ENCODE data around the gene COLEC12.
"Not testable (repeated sequence)": the region's sequence is repeated elsewhere in the genome, so short reads cannot be mapped to it uniquely, and the experiment has no call there.

Gene COLEC12

GRCh38 chr18:316393-316792 is 184.1 kb downstream of the COLEC12 start:
- no peak for TF ChIP-seq CTCF (IDR thresholded peaks at IDR 0.05; ENCODE audit: insufficient read depth, low read depth, low read length, missing control alignments)
- DNase-seq (ENCODE audit: low read depth), result no peak
- H3K4me3 ChIP-seq (ENCODE audit: low read depth, low read length), result no peak overlapping the region

GRCh38 chr18:313931-314330 is 186.6 kb downstream of the COLEC12 start:
- H3K4me3 ChIP-seq (ENCODE audit: low read depth, low read length), result no peak overlapping the region
- no peak for DNase-seq (ENCODE audit: low read depth)
- TF ChIP-seq CTCF (IDR thresholded peaks at IDR 0.05; ENCODE audit: insufficient read depth, low read depth, low read length, missing control alignments), result no peak

GRCh38 chr18:312415-312814 is 188.1 kb downstream of the COLEC12 start:
- H3K4me3 ChIP-seq (ENCODE audit: low read depth, low read length), result no peak overlapping the region
- TF ChIP-seq CTCF (IDR thresholded peaks at IDR 0.05; ENCODE audit: insufficient read depth, low read depth, low read length, missing control alignments), result no peak
- DNase-seq (ENCODE audit: low read depth), result no peak

- H3K4me3 ChIP-seq (ENCODE audit: low read depth, low read length), result no peak overlapping the region
- TF ChIP-seq CTCF (IDR thresholded peaks at IDR 0.05; ENCODE audit: insufficient read depth, low read depth, low read length, missing control alignments), result no peak
- DNase-seq (ENCODE audit: low read depth), result no peak
Measured at GRCh38 chr18:310042-310441, 190.5 kb downstream of the COLEC12 start.

GRCh38 chr18:308086-308485 is 192.4 kb downstream of the COLEC12 start:
- not testable (repeated sequence) for DNase-seq (ENCODE audit: low read depth); H3K4me3 ChIP-seq (ENCODE audit: low read depth, low read length)

- no peak overlapping the region for H3K4me3 ChIP-seq (ENCODE audit: low read depth, low read length)
- no peak for DNase-seq (ENCODE audit: low read depth)
- no peak for TF ChIP-seq CTCF (IDR thresholded peaks at IDR 0.05; ENCODE audit: insufficient read depth, low read depth, low read length, missing control alignments)
Measured at GRCh38 chr18:306608-307255, 193.8 kb downstream of the COLEC12 start.

- H3K4me3 ChIP-seq (ENCODE audit: low read depth, low read length), result no peak overlapping the region
- no peak for TF ChIP-seq CTCF (IDR thresholded peaks at IDR 0.05; ENCODE audit: insufficient read depth, low read depth, low read length, missing control alignments)
- DNase-seq (ENCODE audit: low read depth), result no peak
Measured at GRCh38 chr18:305003-305501, 195.4 kb downstream of the COLEC12 start.

Data from GM12865 (cell line).